GM13976 (cell line): Measurements from ENCODE around the gene ZNF319.

Experiments
- DNase-seq: peaks from one replicate; pipeline ENCODE4 v3.0.0; 2012; ENCODE audit warnings: low spot score
- CTCF ChIP-seq: IDR thresholded peaks from 2 replicates; pipeline ENCODE4 v1.5.1; 2012; ENCODE audit warnings: borderline replicate concordance, mild to moderate bottlenecking; ENCODE audit not compliant: insufficient read depth; ENCODE audit errors: extremely low read depth, missing control alignments, control extremely low read depth
- in situ Hi-C: fragments of 300-500 bp; cut with MboI; formaldehyde crosslinking; loops from one replicate; pipeline ENCODE4 v1.12.0; 2022; ENCODE audit warnings: low sequenced_read_pairs, mixed read lengths, inconsistent platforms; ENCODE audit not compliant: unreplicated experiment

ZNF319 gene

GRCh38 chr16:58046054-58046881 is 45.8 kb upstream of the ZNF319 start:
- no peak for TF ChIP-seq CTCF
- no peak for DNase-seq
- in situ Hi-C loops: no loop called here

- TF ChIP-seq CTCF: no peak
- in situ Hi-C loops: no loop called here
- DNase-seq: no peak
Measured at GRCh38 chr16:58045096-58045495, 44.6 kb upstream of the ZNF319 start.

GRCh38 chr16:58044266-58045019 is 44.0 kb upstream of the ZNF319 start:
- no peak for TF ChIP-seq CTCF
- in situ Hi-C loops: no loop called here
- DNase-seq: no peak

GRCh38 chr16:58043571-58044155 is 43.2 kb upstream of the ZNF319 start:
- DNase-seq: no peak
- in situ Hi-C loops: no loop called here
- no peak for TF ChIP-seq CTCF

GRCh38 chr16:58042886-58043515 is 42.5 kb upstream of the ZNF319 start:
- no peak for TF ChIP-seq CTCF
- in situ Hi-C loops: no loop called here
- no peak for DNase-seq
